ENCODE data around the gene ZER1.

The ZER1 gene

GRCh38 chr9:128713411-128713780 lies 58.3 kb downstream of the ZER1 start:
- Histone ChIP-seq H3K18ac (ENCODE audit: low read length) (no peak overlapping the region), H3K4me1 (ENCODE audit: control insufficient read depth in 2 of 2, insufficient read depth in 1 of 2, low read depth in 1 of 2, low read length in 2 of 2) (no peaks in the 10 kb centered on the region), H3K79me1 (ENCODE audit: low read depth, low read length) (no peaks in the 10 kb centered on the region), H2BK120ac (ENCODE audit: low read depth, low read length) (no peak overlapping the region), H2BK15ac (ENCODE audit: low read length) (no peak overlapping the region), H3K9ac (ENCODE audit: low read depth, low read length, poor library complexity) (peak overlapping the region; percentile 81), H3K36me3 (replicated peaks in 1 of 2; ENCODE audit: control insufficient read depth in 2 of 2, insufficient read depth in 2 of 2, low read length in 2 of 2) (peaks cover 12 to 67% of the 10 kb centered on the region in 2 donors), H3K27ac (replicated peaks; ENCODE audit: low read length) (no peak overlapping the region), H3K23ac (ENCODE audit: low read depth, low read length, poor library complexity) (peak overlapping the region; percentile 31), H2AFZ (ENCODE audit: low read length) (no peak overlapping the region), H3K4ac (ENCODE audit: low read length) (no peak overlapping the region), H2BK12ac (ENCODE audit: low read length) (no peak overlapping the region), H3K4me2 (ENCODE audit: insufficient read depth, low read length, poor library complexity, severe bottlenecking) (no peak overlapping the region), H4K8ac (ENCODE audit: low read depth, low read length) (no peak overlapping the region), H3K9me3 (replicated peaks in 1 of 2; ENCODE audit: control insufficient read depth in 2 of 2, insufficient read depth in 1 of 2, low read depth in 1 of 2, low read length in 2 of 2) (no peaks in the 10 kb centered on the region), H2AK5ac (ENCODE audit: low read depth, low read length) (no peak overlapping the region), H3K27me3 (ENCODE audit: control insufficient read depth in 3 of 3, insufficient read depth in 3 of 3, low read depth in 1 of 3, low read length in 3 of 3) (no peaks in the 10 kb centered on the region), H2BK5ac (ENCODE audit: low read length) (peak overlapping the region; percentile 53), H3K14ac (ENCODE audit: low read length) (no peak overlapping the region), H3K4me3 (ENCODE audit: low read length in 2 of 2) (no peak overlapping the region), H4K91ac (ENCODE audit: low read depth, low read length, poor library complexity) (no peak overlapping the region)
- WGBS, 2 donors (ENCODE audit: extremely low coverage in 2 of 2, insufficient read length in 2 of 2, insufficient replicate concordance in 1 of 2), result no CpG with 5 or more reads among the region's 13 CpGs
- no peak for DNase-seq (ENCODE audit: low spot score)

- H3K27ac ChIP-seq (replicated peaks; ENCODE audit: low read length), result no peak overlapping the region
- no peak overlapping the region for H2AFZ ChIP-seq (ENCODE audit: low read length)
- H2AK5ac ChIP-seq (ENCODE audit: low read depth, low read length), result no peak overlapping the region
- H3K27me3 ChIP-seq (ENCODE audit: control insufficient read depth in 3 of 3, insufficient read depth in 3 of 3, low read depth in 1 of 3, low read length in 3 of 3), result no peaks in the 10 kb centered on the region
- H3K9me3 ChIP-seq (replicated peaks in 1 of 2; ENCODE audit: control insufficient read depth in 2 of 2, insufficient read depth in 1 of 2, low read depth in 1 of 2, low read length in 2 of 2), result no peaks in the 10 kb centered on the region
- peak overlapping the region; percentile 31 for H3K23ac ChIP-seq (ENCODE audit: low read depth, low read length, poor library complexity)
- H2BK15ac ChIP-seq (ENCODE audit: low read length), result no peak overlapping the region
- peak overlapping the region in 1 of 2 donors; percentile 40 for H3K4me3 ChIP-seq (ENCODE audit: low read length in 2 of 2)
- H4K8ac ChIP-seq (ENCODE audit: low read depth, low read length), result no peak overlapping the region
- H2BK120ac ChIP-seq (ENCODE audit: low read depth, low read length), result no peak overlapping the region
- H3K4ac ChIP-seq (ENCODE audit: low read length), result no peak overlapping the region
- H3K4me2 ChIP-seq (ENCODE audit: insufficient read depth, low read length, poor library complexity, severe bottlenecking), result peak overlapping the region; percentile 11
- no peaks in the 10 kb centered on the region for H3K4me1 ChIP-seq (ENCODE audit: control insufficient read depth in 2 of 2, insufficient read depth in 1 of 2, low read depth in 1 of 2, low read length in 2 of 2)
- peaks cover 12 to 61% of the 10 kb centered on the region in 2 donors for H3K36me3 ChIP-seq (replicated peaks in 1 of 2; ENCODE audit: control insufficient read depth in 2 of 2, insufficient read depth in 2 of 2, low read length in 2 of 2)
- no peaks in the 10 kb centered on the region for H3K79me1 ChIP-seq (ENCODE audit: low read depth, low read length)
- DNase-seq (ENCODE audit: low spot score), result no peak
- no peak overlapping the region for H2BK12ac ChIP-seq (ENCODE audit: low read length)
- peak overlapping the region; percentile 81 for H3K9ac ChIP-seq (ENCODE audit: low read depth, low read length, poor library complexity)
- peak overlapping the region; percentile 53 for H2BK5ac ChIP-seq (ENCODE audit: low read length)
- WGBS, 2 donors (ENCODE audit: extremely low coverage in 2 of 2, insufficient read length in 2 of 2, insufficient replicate concordance in 1 of 2), result no CpG with 5 or more reads among the region's 26 CpGs
- no peak overlapping the region for H4K91ac ChIP-seq (ENCODE audit: low read depth, low read length, poor library complexity)
- no peak overlapping the region for H3K18ac ChIP-seq (ENCODE audit: low read length)
- H3K14ac ChIP-seq (ENCODE audit: low read length), result no peak overlapping the region
These were observed 59.0 kb downstream of the ZER1 start for GRCh38 chr9:128712451-128713410.

DNA sequence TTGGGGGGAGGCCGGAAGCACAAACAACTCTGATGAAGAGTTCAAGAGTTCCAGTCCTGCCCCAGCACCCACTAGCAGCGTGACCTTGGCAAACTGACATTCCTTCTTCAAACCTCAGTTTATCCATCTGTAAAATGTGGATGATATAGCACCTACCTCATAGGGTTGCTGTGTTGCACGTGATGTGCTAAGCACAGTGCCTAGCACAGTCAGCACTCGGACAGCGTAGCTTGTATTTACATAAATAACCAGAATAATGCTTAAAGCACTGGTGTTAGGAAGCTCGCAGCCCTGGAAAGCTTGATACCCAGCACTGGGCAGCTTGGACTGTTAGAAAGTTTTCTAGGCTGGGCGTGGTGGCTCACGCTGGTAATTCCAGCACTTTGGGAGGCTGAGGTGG lies 64.3 kb downstream of the ZER1 start:
- H4K8ac ChIP-seq (ENCODE audit: low read depth, low read length), result no peak overlapping the region
- H3K79me1 ChIP-seq (ENCODE audit: low read depth, low read length), result peaks cover 2% of the 10 kb centered on the region
- no peak overlapping the region for H2BK120ac ChIP-seq (ENCODE audit: low read depth, low read length)
- H2AFZ ChIP-seq (ENCODE audit: low read length), result no peak overlapping the region
- H3K4ac ChIP-seq (ENCODE audit: low read length), result no peak overlapping the region
- WGBS, 2 donors (ENCODE audit: extremely low coverage in 2 of 2, insufficient read length in 2 of 2, insufficient replicate concordance in 1 of 2), result no CpG with 5 or more reads among the region's 8 CpGs
- no peaks in the 10 kb centered on the region for H3K9me3 ChIP-seq (replicated peaks in 1 of 2; ENCODE audit: control insufficient read depth in 2 of 2, insufficient read depth in 1 of 2, low read depth in 1 of 2, low read length in 2 of 2)
- no peak overlapping the region for H4K91ac ChIP-seq (ENCODE audit: low read depth, low read length, poor library complexity)
- no peak overlapping the region for H3K27ac ChIP-seq (replicated peaks; ENCODE audit: low read length)
- H3K27me3 ChIP-seq (ENCODE audit: control insufficient read depth in 3 of 3, insufficient read depth in 3 of 3, low read depth in 1 of 3, low read length in 3 of 3), result peaks cover 0 to 2% (median 0%) of the 10 kb centered on the region in 3 experiments
- peaks cover 1 to 39% of the 10 kb centered on the region in 2 donors for H3K36me3 ChIP-seq (replicated peaks in 1 of 2; ENCODE audit: control insufficient read depth in 2 of 2, insufficient read depth in 2 of 2, low read length in 2 of 2)
- H3K4me1 ChIP-seq (ENCODE audit: control insufficient read depth in 2 of 2, insufficient read depth in 1 of 2, low read depth in 1 of 2, low read length in 2 of 2), result peaks cover 4 to 6% of the 10 kb centered on the region in 2 donors
- no peak overlapping the region for H3K4me3 ChIP-seq (ENCODE audit: low read length in 2 of 2)
- no peak overlapping the region for H3K18ac ChIP-seq (ENCODE audit: low read length)
- no peak overlapping the region for H2BK15ac ChIP-seq (ENCODE audit: low read length)
- no peak overlapping the region for H2BK12ac ChIP-seq (ENCODE audit: low read length)
- H2AK5ac ChIP-seq (ENCODE audit: low read depth, low read length), result no peak overlapping the region
- H2BK5ac ChIP-seq (ENCODE audit: low read length), result no peak overlapping the region
- H3K14ac ChIP-seq (ENCODE audit: low read length), result no peak overlapping the region
- H3K4me2 ChIP-seq (ENCODE audit: insufficient read depth, low read length, poor library complexity, severe bottlenecking), result no peak overlapping the region
- H3K9ac ChIP-seq (ENCODE audit: low read depth, low read length, poor library complexity), result no peak overlapping the region
- H3K23ac ChIP-seq (ENCODE audit: low read depth, low read length, poor library complexity), result no peak overlapping the region
- DNase-seq (ENCODE audit: low spot score), result no peak

DNA sequence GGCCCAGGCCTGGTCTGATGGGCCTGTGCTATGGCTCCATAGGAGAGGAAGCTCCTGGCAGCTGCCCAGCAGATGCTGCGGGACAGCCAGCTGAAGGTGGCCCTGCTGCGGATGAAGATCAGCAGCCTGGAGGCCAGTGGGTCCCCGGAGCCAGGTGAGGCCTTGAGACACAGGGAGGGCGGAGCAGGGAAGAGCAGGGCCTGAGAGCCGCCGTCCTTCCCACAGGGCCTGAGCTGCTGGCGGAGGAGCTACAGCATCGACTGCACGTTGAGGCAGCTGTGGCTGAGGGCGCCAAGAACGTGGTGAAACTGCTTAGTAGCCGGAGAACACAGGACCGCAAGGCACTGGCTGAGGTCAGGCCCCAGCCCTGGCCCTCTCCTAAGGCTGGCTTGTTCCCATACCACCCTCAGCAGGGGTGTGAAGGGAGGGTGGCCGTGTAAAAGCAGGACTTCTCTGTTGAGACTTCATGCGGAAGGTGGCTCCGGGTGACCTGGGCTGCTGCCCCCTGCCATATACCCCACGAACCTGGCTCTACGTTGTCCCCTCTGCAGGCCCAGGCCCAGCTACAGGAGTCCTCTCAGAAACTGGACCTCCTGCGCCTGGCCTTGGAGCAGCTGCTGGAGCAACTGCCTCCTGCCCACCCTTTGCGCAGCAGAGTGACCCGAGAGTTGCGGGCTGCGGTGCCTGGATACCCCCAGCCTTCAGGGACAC lies 64.9 kb downstream of the ZER1 start:
- H2BK5ac ChIP-seq (ENCODE audit: low read length), result peak overlapping the region; percentile 24
- H3K9ac ChIP-seq (ENCODE audit: low read depth, low read length, poor library complexity), result peak overlapping the region; percentile 70
- no peak overlapping the region for H3K4ac ChIP-seq (ENCODE audit: low read length)
- no peak overlapping the region for H3K27ac ChIP-seq (replicated peaks; ENCODE audit: low read length)
- no peak overlapping the region for H3K4me3 ChIP-seq (ENCODE audit: low read length in 2 of 2)
- no peaks in the 10 kb centered on the region for H3K9me3 ChIP-seq (replicated peaks in 1 of 2; ENCODE audit: control insufficient read depth in 2 of 2, insufficient read depth in 1 of 2, low read depth in 1 of 2, low read length in 2 of 2)
- H2AK5ac ChIP-seq (ENCODE audit: low read depth, low read length), result no peak overlapping the region
- no peak overlapping the region for H3K18ac ChIP-seq (ENCODE audit: low read length)
- peaks cover 0 to 34% of the 10 kb centered on the region in 2 donors for H3K36me3 ChIP-seq (replicated peaks in 1 of 2; ENCODE audit: control insufficient read depth in 2 of 2, insufficient read depth in 2 of 2, low read length in 2 of 2)
- no peak overlapping the region for H2BK15ac ChIP-seq (ENCODE audit: low read length)
- H3K14ac ChIP-seq (ENCODE audit: low read length), result no peak overlapping the region
- DNase-seq (ENCODE audit: low spot score), result no peak
- peaks cover 2% of the 10 kb centered on the region for H3K79me1 ChIP-seq (ENCODE audit: low read depth, low read length)
- no peak overlapping the region for H3K4me2 ChIP-seq (ENCODE audit: insufficient read depth, low read length, poor library complexity, severe bottlenecking)
- WGBS, 2 donors (ENCODE audit: extremely low coverage in 2 of 2, insufficient read length in 2 of 2, insufficient replicate concordance in 1 of 2), result no CpG with 5 or more reads among the region's 23 CpGs
- no peak overlapping the region for H2AFZ ChIP-seq (ENCODE audit: low read length)
- H4K8ac ChIP-seq (ENCODE audit: low read depth, low read length), result no peak overlapping the region
- no peak overlapping the region for H2BK12ac ChIP-seq (ENCODE audit: low read length)
- peaks cover 0 to 2% (median 0%) of the 10 kb centered on the region in 3 experiments for H3K27me3 ChIP-seq (ENCODE audit: control insufficient read depth in 3 of 3, insufficient read depth in 3 of 3, low read depth in 1 of 3, low read length in 3 of 3)
- peaks cover 4 to 6% of the 10 kb centered on the region in 2 donors for H3K4me1 ChIP-seq (ENCODE audit: control insufficient read depth in 2 of 2, insufficient read depth in 1 of 2, low read depth in 1 of 2, low read length in 2 of 2)
- H4K91ac ChIP-seq (ENCODE audit: low read depth, low read length, poor library complexity), result no peak overlapping the region
- H3K23ac ChIP-seq (ENCODE audit: low read depth, low read length, poor library complexity), result no peak overlapping the region
- H2BK120ac ChIP-seq (ENCODE audit: low read depth, low read length), result no peak overlapping the region

Measured in neuronal stem cell (in vitro differentiated cells).